H9 (cell line): Measurements from ENCODE around the gene TERT. TPM values are rescaled to one million over a fixed set of nuclear protein-coding genes. Genes with fewer than 3 reads are reported as not detected.

Experiments used
- DNase-seq: peaks from one replicate; pipeline ENCODE4 v3.0.0-alpha.2; 2017
- H2AFZ ChIP-seq: one replicate; pipeline ENCODE4 v1.6.1; 2013; ENCODE audit warnings: mild to moderate bottlenecking, low read length, control low read depth, moderate library complexity
- H2AK5ac ChIP-seq: 2 replicates; pipeline ENCODE4 v1.6.1; 2013; ENCODE audit warnings: low read length, control low read depth, mixed read lengths; ENCODE audit not compliant: insufficient read length
- H2BK120ac ChIP-seq: one replicate; pipeline ENCODE4 v1.6.1; 2013; ENCODE audit warnings: low read depth, mild to moderate bottlenecking, low read length, control low read depth, inconsistent platforms; ENCODE audit not compliant: poor library complexity, severe bottlenecking
- H2BK12ac ChIP-seq: 2 replicates; pipeline ENCODE4 v1.6.1; 2013; ENCODE audit warnings: low read length, control low read depth, mixed read lengths, low read depth; ENCODE audit not compliant: insufficient read length
- H2BK15ac ChIP-seq: 2 replicates; pipeline ENCODE4 v1.6.1; 2013; ENCODE audit warnings: low read depth, low read length, control low read depth
- H2BK20ac ChIP-seq: one replicate; pipeline ENCODE4 v1.6.1; 2013; ENCODE audit warnings: low read depth, mild to moderate bottlenecking, low read length, control low read depth, inconsistent platforms; ENCODE audit not compliant: poor library complexity, severe bottlenecking
- H2BK5ac ChIP-seq: 2 replicates; pipeline ENCODE4 v1.6.1; 2013; ENCODE audit warnings: low read length, control low read depth, mixed read lengths; ENCODE audit not compliant: insufficient read length
- H3K14ac ChIP-seq: 2 replicates; pipeline ENCODE4 v1.6.1; 2013; ENCODE audit warnings: low read length, control low read depth; ENCODE audit not compliant: insufficient read depth
- H3K18ac ChIP-seq: 2 replicates; pipeline ENCODE4 v1.6.1; 2013; ENCODE audit warnings: low read depth, mild to moderate bottlenecking, mixed read lengths, low read length, control low read depth; ENCODE audit not compliant: insufficient read length
- H3K23ac ChIP-seq: 2 replicates; pipeline ENCODE4 v1.6.1; 2013; ENCODE audit warnings: low read length, control low read depth, mixed read lengths, low read depth; ENCODE audit not compliant: insufficient read length
- H3K23me2 ChIP-seq: 2 replicates; pipeline ENCODE4 v1.6.1; 2013; ENCODE audit warnings: low read depth, mild to moderate bottlenecking, mixed read lengths, low read length, control low read depth; ENCODE audit not compliant: insufficient read length, poor library complexity, severe bottlenecking
- H3K27ac ChIP-seq: 2 replicates; pipeline ENCODE4 v1.5.1; 2013; ENCODE audit warnings: low read length, control low read depth, mixed read lengths, low read depth; ENCODE audit not compliant: insufficient read length
- H3K27me3 ChIP-seq: 2 replicates; pipeline ENCODE4 v1.6.1; 2013; ENCODE audit warnings: low read length, control low read depth, inconsistent platforms; ENCODE audit not compliant: insufficient read depth
- H3K4ac ChIP-seq: 2 replicates; pipeline ENCODE4 v1.6.1; 2013; ENCODE audit warnings: low read depth, mild to moderate bottlenecking, control low read depth, inconsistent platforms, low read length, moderate library complexity
- H3K4me1 ChIP-seq: 2 replicates; pipeline ENCODE4 v1.6.1; 2013; ENCODE audit warnings: low read length, control low read depth, inconsistent platforms; ENCODE audit not compliant: insufficient read depth
- H3K4me2 ChIP-seq: 2 replicates; pipeline ENCODE4 v1.6.1; 2013; ENCODE audit warnings: low read length, control low read depth, mixed read lengths; ENCODE audit not compliant: insufficient read length, insufficient read depth
- H3K56ac ChIP-seq: 2 replicates; pipeline ENCODE4 v1.6.1; 2013; ENCODE audit warnings: low read depth, mild to moderate bottlenecking, mixed read lengths, low read length, control low read depth; ENCODE audit not compliant: insufficient read length
- H3K79me1 ChIP-seq: 2 replicates; pipeline ENCODE4 v1.6.1; 2013; ENCODE audit warnings: low read depth, mild to moderate bottlenecking, moderate library complexity, low read length, control low read depth, inconsistent platforms; ENCODE audit not compliant: insufficient read depth, poor library complexity, severe bottlenecking
- H3K79me2 ChIP-seq: 2 replicates; pipeline ENCODE4 v1.6.1; 2013; ENCODE audit warnings: low read length, control low read depth, inconsistent platforms; ENCODE audit not compliant: insufficient read depth
- H3K9ac ChIP-seq: 2 replicates; pipeline ENCODE4 v1.6.1; 2013; ENCODE audit warnings: low read length, control low read depth, mixed read lengths; ENCODE audit not compliant: insufficient read length; ENCODE audit errors: extremely low read depth
- H3K9me3 ChIP-seq: one replicate; pipeline ENCODE4 v1.6.1; 2013; ENCODE audit warnings: low read depth, low read length, inconsistent platforms; ENCODE audit not compliant: control insufficient read depth
- H3T11ph ChIP-seq: one replicate; pipeline ENCODE4 v1.6.1; 2013; ENCODE audit warnings: mild to moderate bottlenecking, low read length, control low read depth, inconsistent platforms
- H4K20me1 ChIP-seq: one replicate; pipeline ENCODE4 v1.6.1; 2013; ENCODE audit not compliant: control insufficient read depth, insufficient read length, insufficient read depth
- H4K5ac ChIP-seq: 2 replicates; pipeline ENCODE4 v1.6.1; 2013; ENCODE audit warnings: low read depth, mild to moderate bottlenecking, mixed read lengths, low read length, control low read depth; ENCODE audit not compliant: insufficient read length
- H4K8ac ChIP-seq: replicated peaks from 2 replicates; pipeline ENCODE4 v1.6.1; 2013; ENCODE audit warnings: low read length, control low read depth, mixed read lengths, low read depth; ENCODE audit not compliant: insufficient read length
- H4K91ac ChIP-seq: 2 replicates; pipeline ENCODE4 v1.6.1; 2013; ENCODE audit warnings: low read depth, mild to moderate bottlenecking, moderate library complexity, mixed read lengths, low read length, control low read depth; ENCODE audit not compliant: insufficient read length
- H3K27ac Mint-ChIP-seq, 3 experiments: 2 replicates in 2 of 3; 3 replicates in 1 of 3; pipeline ENCODE4 v1.8.0; 2020 to 2021; ENCODE audit warnings: mixed read lengths in 3 of 3, mild to moderate bottlenecking in 1 of 3, moderate library complexity in 1 of 3
- H3K27me3 Mint-ChIP-seq: 2 replicates; pipeline ENCODE4 v1.8.0; 2021; ENCODE audit warnings: low read depth, mild to moderate bottlenecking, moderate library complexity, mixed read lengths
- H3K36me3 Mint-ChIP-seq, 3 experiments: 2 replicates in 2 of 3; 3 replicates in 1 of 3; pipeline ENCODE4 v1.8.0; 2020 to 2021; ENCODE audit warnings: low read depth in 3 of 3, mixed read lengths in 3 of 3; ENCODE audit not compliant: insufficient read depth in 1 of 3
- H3K4me1 Mint-ChIP-seq, 2 experiments: 2 replicates each; pipeline ENCODE4 v1.8.0; 2020; ENCODE audit warnings: mixed read lengths in 2 of 2
- H3K4me3 Mint-ChIP-seq, 2 experiments: 2 replicates in 1 of 2; 3 replicates in 1 of 2; pipeline ENCODE4 v1.8.0; 2020 to 2021; ENCODE audit warnings: mild to moderate bottlenecking in 2 of 2, mixed read lengths in 2 of 2, moderate library complexity in 1 of 2
- H3K9me3 Mint-ChIP-seq, 2 experiments: 2 replicates in 1 of 2; 3 replicates in 1 of 2; pipeline ENCODE4 v1.8.0; 2020; ENCODE audit warnings: mild to moderate bottlenecking in 2 of 2, mixed read lengths in 2 of 2, moderate library complexity in 1 of 2
- WGBS: extraction: QIAGEN DNeasy Blood & Tissue Kit; methylation state at CpG from one replicate; pipeline ENCODE4 v1.1.7; 2013; ENCODE audit warnings: missing lambda C conversion rate, low lambda C conversion rate, mixed read lengths; ENCODE audit not compliant: insufficient read length; ENCODE audit errors: extremely low coverage; 5-methylcytosine and 5-hydroxymethylcytosine counted together
- total RNA-seq: library from RNA; stranded (reverse); gene quantifications from 2 replicates; pipeline ENCODE4 v1.2.1, GENCODE V29; 2021
- TF ChIP-seq, protein P1 (sequence below): fragments of 200-600 bp; sonication (generic); conservative IDR thresholded peaks from 3 replicates; pipeline ENCODE4 v1.8.0; 2021; ENCODE audit warnings: antibody characterized with exemption, mild to moderate bottlenecking

Gene TERT
- total RNA-seq, 1 experiment from 2014 or later, result 15.5 TPM

DNA sequence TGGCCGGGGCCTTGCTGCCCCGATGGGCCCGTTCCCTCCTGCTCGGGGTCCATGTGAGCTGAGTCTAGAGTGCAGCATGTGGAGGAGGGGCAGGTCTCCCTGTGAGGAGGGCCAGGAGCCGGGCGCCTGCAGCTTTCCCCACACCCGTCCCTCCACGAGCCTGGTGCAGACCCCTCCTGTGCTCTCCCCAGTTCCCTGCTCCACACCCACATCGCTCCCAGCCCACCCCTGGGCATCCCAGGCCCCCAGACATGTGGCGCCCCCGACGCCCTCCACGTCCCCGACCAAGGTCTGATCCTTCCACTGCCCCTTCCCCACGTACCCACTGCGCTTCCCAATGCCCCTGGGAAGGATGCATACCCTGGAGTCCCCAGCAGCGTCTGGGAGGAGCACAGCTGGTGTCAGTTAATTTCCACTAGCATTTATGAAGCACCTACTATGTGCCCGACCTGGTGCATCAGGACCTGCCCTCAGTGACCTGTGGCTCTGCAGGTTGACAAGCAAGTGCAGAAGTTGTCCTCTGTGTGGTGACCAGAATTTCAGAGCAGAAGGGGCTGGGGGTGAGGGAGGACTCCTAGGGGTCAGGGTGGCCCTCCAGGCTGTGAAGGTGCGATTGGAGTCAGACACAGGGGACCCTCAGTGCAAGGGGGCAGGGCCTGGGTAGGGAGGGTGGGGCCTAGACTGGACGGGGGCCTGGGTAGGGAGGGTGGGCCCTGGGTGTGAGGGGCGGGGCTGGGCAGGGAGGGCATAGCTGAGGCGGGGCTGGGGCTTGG lies 80.5 kb downstream of the TERT start:
- H3K9ac ChIP-seq, result no peak overlapping the region
- H3K4me2 ChIP-seq, result no peak overlapping the region
- no peak overlapping the region for H3K56ac ChIP-seq
- TF ChIP-seq, protein P1, sequence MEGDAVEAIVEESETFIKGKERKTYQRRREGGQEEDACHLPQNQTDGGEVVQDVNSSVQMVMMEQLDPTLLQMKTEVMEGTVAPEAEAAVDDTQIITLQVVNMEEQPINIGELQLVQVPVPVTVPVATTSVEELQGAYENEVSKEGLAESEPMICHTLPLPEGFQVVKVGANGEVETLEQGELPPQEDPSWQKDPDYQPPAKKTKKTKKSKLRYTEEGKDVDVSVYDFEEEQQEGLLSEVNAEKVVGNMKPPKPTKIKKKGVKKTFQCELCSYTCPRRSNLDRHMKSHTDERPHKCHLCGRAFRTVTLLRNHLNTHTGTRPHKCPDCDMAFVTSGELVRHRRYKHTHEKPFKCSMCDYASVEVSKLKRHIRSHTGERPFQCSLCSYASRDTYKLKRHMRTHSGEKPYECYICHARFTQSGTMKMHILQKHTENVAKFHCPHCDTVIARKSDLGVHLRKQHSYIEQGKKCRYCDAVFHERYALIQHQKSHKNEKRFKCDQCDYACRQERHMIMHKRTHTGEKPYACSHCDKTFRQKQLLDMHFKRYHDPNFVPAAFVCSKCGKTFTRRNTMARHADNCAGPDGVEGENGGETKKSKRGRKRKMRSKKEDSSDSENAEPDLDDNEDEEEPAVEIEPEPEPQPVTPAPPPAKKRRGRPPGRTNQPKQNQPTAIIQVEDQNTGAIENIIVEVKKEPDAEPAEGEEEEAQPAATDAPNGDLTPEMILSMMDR, result no peak
- H3K9me3 ChIP-seq, result no peaks in the 10 kb centered on the region
- no peak overlapping the region for H3K27ac Mint-ChIP-seq
- no peak overlapping the region for H3K18ac ChIP-seq
- H3K4me1 ChIP-seq, result no peaks in the 10 kb centered on the region
- H3K4ac ChIP-seq, result no peak overlapping the region
- no peak overlapping the region for H2BK15ac ChIP-seq
- WGBS, result no CpG with 5 or more reads among the region's 22 CpGs
- DNase-seq, result no peak
- no peak overlapping the region for H3K23ac ChIP-seq
- H4K8ac ChIP-seq, result no peak overlapping the region
- H3K27me3 Mint-ChIP-seq, result peaks cover 11% of the 10 kb centered on the region
- H3K27me3 ChIP-seq, result no peaks in the 10 kb centered on the region
- H4K91ac ChIP-seq, result no peak overlapping the region
- H3K23me2 ChIP-seq, result no peaks in the 10 kb centered on the region
- H3K14ac ChIP-seq, result no peak overlapping the region
- H4K5ac ChIP-seq, result no peak overlapping the region
- no peak overlapping the region for H3K27ac ChIP-seq
- no peak overlapping the region for H2AFZ ChIP-seq
- no peak overlapping the region for H3K4me3 Mint-ChIP-seq
- no peak overlapping the region for H2BK5ac ChIP-seq
- no peak overlapping the region for H2BK120ac ChIP-seq
- H3K9me3 Mint-ChIP-seq, result peaks cover 0 to 6% of the 10 kb centered on the region in 2 experiments; a peak in 3 of 5 replicates
- no peak overlapping the region for H2AK5ac ChIP-seq
- H2BK12ac ChIP-seq, result no peak overlapping the region
- H3K79me2 ChIP-seq, result no peaks in the 10 kb centered on the region
- H2BK20ac ChIP-seq, result no peak overlapping the region
- H3K4me1 Mint-ChIP-seq, result peaks cover 3 to 6% of the 10 kb centered on the region in 2 experiments; a peak in 2 of 4 replicates
- no peaks in the 10 kb centered on the region for H3K79me1 ChIP-seq
- H3T11ph ChIP-seq, result no peak overlapping the region
- peaks cover 3% of the 10 kb centered on the region for H4K20me1 ChIP-seq
- H3K36me3 Mint-ChIP-seq, result no peaks in the 10 kb centered on the region
